Skeletal muscle satellite cell (primary cell): Measurements from ENCODE around the gene LAMA1.
"Not testable (repeated sequence)": the region's sequence is repeated elsewhere in the genome, so short reads cannot be mapped to it uniquely, and the experiment has no call there.

ENCODE experiments used
- H3K27me3 ChIP-seq: 2 replicates; pipeline ENCODE4 v1.7.0; 2013; ENCODE audit warnings: low read length; ENCODE audit not compliant: control insufficient read depth, insufficient read depth
- H3K36me3 ChIP-seq: 2 replicates; pipeline ENCODE4 v1.7.0; 2013; ENCODE audit warnings: mild to moderate bottlenecking, control low read depth, low read length; ENCODE audit not compliant: insufficient read depth
- H3K4me1 ChIP-seq: 2 replicates; pipeline ENCODE4 v1.7.0; 2013; ENCODE audit warnings: low read length; ENCODE audit not compliant: control insufficient read depth, insufficient read depth
- H3K4me2 ChIP-seq: 2 replicates; pipeline ENCODE4 v1.7.0; 2013; ENCODE audit warnings: mild to moderate bottlenecking, low read length
- H3K4me3 ChIP-seq: 2 replicates; pipeline ENCODE4 v1.7.0; 2013; ENCODE audit warnings: low read length
- H3K9ac ChIP-seq: 2 replicates; pipeline ENCODE4 v1.7.0; 2013; ENCODE audit warnings: mild to moderate bottlenecking, low read depth, low read length, moderate library complexity
- H3K9me3 ChIP-seq: replicated peaks from 2 replicates; pipeline ENCODE4 v1.7.0; 2013; ENCODE audit warnings: mild to moderate bottlenecking, control low read depth, low read length

Gene LAMA1

GRCh38 chr18:6941996-6942395, 175.6 kb downstream of the LAMA1 start:
- Histone ChIP-seq H3K27me3 (no peaks in the 10 kb centered on the region), H3K4me2 (no peak overlapping the region), H3K4me3 (no peak overlapping the region)

GRCh38 chr18:6940451-6940850, 177.1 kb downstream of the LAMA1 start:
- Histone ChIP-seq H3K27me3 (no peaks in the 10 kb centered on the region), H3K9me3 (no peaks in the 10 kb centered on the region), H3K4me3 (no peak overlapping the region), H3K4me2 (no peak overlapping the region), H3K9ac (no peak overlapping the region), H3K36me3 (no peaks in the 10 kb centered on the region), H3K4me1 (no peaks in the 10 kb centered on the region)

More at GRCh38 chr18:6941996-6942395, 175.6 kb downstream of the LAMA1 start:
- Histone ChIP-seq H3K9ac (no peak overlapping the region), H3K9me3 (no peaks in the 10 kb centered on the region), H3K4me1 (no peaks in the 10 kb centered on the region), H3K36me3 (no peaks in the 10 kb centered on the region)

- no peaks in the 10 kb centered on the region for H3K27me3 ChIP-seq
These were observed 177.6 kb downstream of the LAMA1 start for GRCh38 chr18:6939972-6940371.

GRCh38 chr18:6938403-6938802, 179.2 kb downstream of the LAMA1 start:
- not testable (repeated sequence) for H3K4me3 ChIP-seq, H3K36me3 ChIP-seq, H3K4me1 ChIP-seq, H3K9ac ChIP-seq, H3K4me2 ChIP-seq, H3K27me3 ChIP-seq, H3K9me3 ChIP-seq

More at GRCh38 chr18:6939972-6940371, 177.6 kb downstream of the LAMA1 start:
- Histone ChIP-seq H3K4me1 (no peaks in the 10 kb centered on the region), H3K9me3 (no peaks in the 10 kb centered on the region), H3K4me2 (no peak overlapping the region), H3K4me3 (no peak overlapping the region), H3K9ac (no peak overlapping the region), H3K36me3 (no peaks in the 10 kb centered on the region)

DNA sequence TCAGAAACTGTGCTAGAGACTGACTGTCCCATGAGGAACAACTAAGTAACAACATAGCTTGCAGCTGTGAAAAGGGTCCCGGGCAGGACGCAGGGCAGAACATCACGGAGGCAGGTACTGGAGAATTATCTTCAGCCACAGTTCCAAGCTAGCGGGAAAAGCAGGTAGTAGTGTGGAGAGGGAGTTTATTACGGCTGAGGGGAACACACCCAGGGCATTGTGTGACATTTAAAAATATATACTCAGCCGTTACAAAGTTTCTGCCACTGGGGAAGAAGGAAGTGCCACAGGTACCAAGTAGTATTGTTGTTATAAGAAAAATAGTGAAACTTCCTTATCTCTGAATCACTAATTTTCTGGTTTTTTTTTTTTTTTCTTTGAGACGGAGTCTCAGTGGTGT, 179.6 kb downstream of the LAMA1 start:
- H3K36me3 ChIP-seq = no peaks in the 10 kb centered on the region
- no peak overlapping the region for H3K4me3 ChIP-seq
- no peak overlapping the region for H3K4me2 ChIP-seq
- H3K27me3 ChIP-seq = no peaks in the 10 kb centered on the region
- no peaks in the 10 kb centered on the region for H3K4me1 ChIP-seq
- no peak overlapping the region for H3K9ac ChIP-seq
- no peaks in the 10 kb centered on the region for H3K9me3 ChIP-seq

- Histone ChIP-seq H3K36me3 (no peaks in the 10 kb centered on the region), H3K4me1 (no peaks in the 10 kb centered on the region), H3K27me3 (peaks cover 3% of the 10 kb centered on the region), H3K4me2 (no peak overlapping the region), H3K9me3 (no peaks in the 10 kb centered on the region), H3K9ac (no peak overlapping the region), H3K4me3 (no peak overlapping the region)
These were observed 182.7 kb downstream of the LAMA1 start for GRCh38 chr18:6934859-6935258.

DNA sequence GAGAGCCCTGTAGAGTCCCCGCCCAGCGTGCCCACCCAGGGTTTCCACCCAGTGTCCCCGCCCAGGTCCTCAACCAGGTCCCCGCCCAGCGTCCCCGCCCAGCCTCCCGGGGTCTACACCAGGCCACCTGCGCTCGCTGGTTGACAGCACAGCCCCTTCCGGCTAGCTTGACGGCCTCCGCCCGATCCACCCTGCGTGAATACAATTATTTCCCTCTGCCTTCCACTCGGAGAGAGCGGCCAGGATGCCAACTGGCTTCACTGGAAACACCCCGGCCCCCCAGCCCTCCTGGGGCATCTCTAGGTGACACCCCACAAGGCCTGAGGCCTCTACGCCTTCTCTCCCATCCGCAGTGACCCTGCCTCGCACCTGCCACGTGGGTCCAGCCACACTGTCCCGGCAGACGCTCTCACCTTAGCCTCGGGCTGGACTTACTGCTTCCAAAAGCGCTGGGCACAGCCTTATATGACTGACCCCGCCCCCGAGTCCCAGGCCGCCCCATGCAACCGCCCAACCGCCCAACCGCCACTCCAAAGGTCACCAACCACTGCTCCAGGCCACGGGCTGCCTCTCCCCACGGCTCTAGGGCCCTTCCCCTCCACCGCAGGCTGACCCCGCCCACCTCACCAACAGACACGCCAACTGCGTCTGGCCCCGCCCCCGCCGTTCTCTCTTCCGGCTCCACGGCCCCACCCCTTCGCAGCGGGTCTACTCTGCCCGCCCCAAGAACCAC, 188.1 kb downstream of the LAMA1 start:
- H3K4me2 ChIP-seq = no peak overlapping the region
- H3K9ac ChIP-seq = no peak overlapping the region
- H3K4me1 ChIP-seq = no peaks in the 10 kb centered on the region
- H3K36me3 ChIP-seq = no peaks in the 10 kb centered on the region
- H3K27me3 ChIP-seq = peaks cover 9% of the 10 kb centered on the region
- no peaks in the 10 kb centered on the region for H3K9me3 ChIP-seq
- no peak overlapping the region for H3K4me3 ChIP-seq

DNA sequence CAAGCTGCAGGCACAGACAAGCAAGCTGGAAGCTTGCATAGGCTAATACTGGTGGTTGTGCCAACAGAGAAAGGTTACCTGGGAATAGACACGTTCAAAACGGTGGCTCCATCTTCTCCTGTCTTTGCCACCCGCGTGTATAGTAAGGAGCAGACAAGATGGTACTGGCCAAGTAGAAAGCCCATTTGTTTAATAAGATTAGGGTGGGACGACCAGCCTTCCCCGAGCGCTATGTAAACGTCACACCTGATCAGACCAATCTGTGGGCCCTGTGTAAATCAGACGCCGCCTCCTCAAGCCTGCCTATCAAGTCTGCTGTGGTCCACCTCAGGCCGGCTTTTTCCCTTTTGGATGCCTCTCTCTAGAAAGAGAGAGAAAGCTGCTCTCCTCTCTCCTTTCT, 189.2 kb downstream of the LAMA1 start:
- no peak overlapping the region for H3K4me2 ChIP-seq
- H3K9ac ChIP-seq = no peak overlapping the region
- no peaks in the 10 kb centered on the region for H3K36me3 ChIP-seq

DNA sequence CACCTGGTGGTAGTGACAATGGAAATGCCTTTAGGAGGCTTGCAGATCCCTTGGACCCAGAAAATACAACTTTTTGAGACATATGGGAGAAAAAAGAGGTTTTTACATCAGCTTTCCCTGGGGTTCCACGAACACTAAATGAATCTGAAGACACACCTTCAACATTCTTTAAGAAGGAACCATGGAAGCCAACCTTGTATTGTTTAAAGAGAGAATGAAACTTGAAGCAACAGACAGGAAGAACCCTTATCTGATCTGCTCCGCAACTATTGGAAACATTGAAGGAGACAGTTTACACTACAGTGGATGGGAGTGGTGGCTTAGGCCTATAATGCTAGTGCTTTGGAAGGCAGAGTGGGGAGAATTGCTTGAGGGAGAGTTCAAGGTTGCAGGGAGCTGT, 190.4 kb downstream of the LAMA1 start:
- Histone ChIP-seq H3K27me3 (peaks cover 6% of the 10 kb centered on the region), H3K4me3 (no peak overlapping the region), H3K4me1 (no peaks in the 10 kb centered on the region), H3K9ac (no peak overlapping the region), H3K36me3 (no peaks in the 10 kb centered on the region), H3K4me2 (no peak overlapping the region), H3K9me3 (no peaks in the 10 kb centered on the region)

More for the DNA sequence above, 189.2 kb downstream of the LAMA1 start:
- H3K4me1 ChIP-seq = no peaks in the 10 kb centered on the region
- no peak overlapping the region for H3K4me3 ChIP-seq
- H3K27me3 ChIP-seq = peaks cover 9% of the 10 kb centered on the region
- H3K9me3 ChIP-seq = no peaks in the 10 kb centered on the region

- Histone ChIP-seq H3K9ac (no peak overlapping the region), H3K27me3 (peaks cover 6% of the 10 kb centered on the region), H3K9me3 (no peaks in the 10 kb centered on the region), H3K4me2 (no peak overlapping the region), H3K4me1 (no peaks in the 10 kb centered on the region), H3K4me3 (no peak overlapping the region), H3K36me3 (no peaks in the 10 kb centered on the region)
These were observed 194.4 kb downstream of the LAMA1 start for GRCh38 chr18:6923220-6923619.

- no peaks in the 10 kb centered on the region for H3K4me1 ChIP-seq
- no peaks in the 10 kb centered on the region for H3K27me3 ChIP-seq
- H3K9ac ChIP-seq = no peak overlapping the region
- H3K4me3 ChIP-seq = no peak overlapping the region
- no peak overlapping the region for H3K4me2 ChIP-seq
- no peaks in the 10 kb centered on the region for H3K36me3 ChIP-seq
- H3K9me3 ChIP-seq = no peaks in the 10 kb centered on the region
These were observed 196.0 kb downstream of the LAMA1 start for GRCh38 chr18:6921571-6921970.
